Stimulated activated CD8-positive, alpha-beta memory T cell treated with anti-CD3 and anti-CD28 coated beads, Interleukin-7, amount 100 ng/mL, for 24 hours (primary cell): ENCODE measurements around the gene GRK6.

Experiments used
- DNase-seq: peaks from one replicate; pipeline ENCODE4 v3.0.0-alpha.2; 2020; ENCODE audit warnings: low read depth

Gene GRK6

DNA sequence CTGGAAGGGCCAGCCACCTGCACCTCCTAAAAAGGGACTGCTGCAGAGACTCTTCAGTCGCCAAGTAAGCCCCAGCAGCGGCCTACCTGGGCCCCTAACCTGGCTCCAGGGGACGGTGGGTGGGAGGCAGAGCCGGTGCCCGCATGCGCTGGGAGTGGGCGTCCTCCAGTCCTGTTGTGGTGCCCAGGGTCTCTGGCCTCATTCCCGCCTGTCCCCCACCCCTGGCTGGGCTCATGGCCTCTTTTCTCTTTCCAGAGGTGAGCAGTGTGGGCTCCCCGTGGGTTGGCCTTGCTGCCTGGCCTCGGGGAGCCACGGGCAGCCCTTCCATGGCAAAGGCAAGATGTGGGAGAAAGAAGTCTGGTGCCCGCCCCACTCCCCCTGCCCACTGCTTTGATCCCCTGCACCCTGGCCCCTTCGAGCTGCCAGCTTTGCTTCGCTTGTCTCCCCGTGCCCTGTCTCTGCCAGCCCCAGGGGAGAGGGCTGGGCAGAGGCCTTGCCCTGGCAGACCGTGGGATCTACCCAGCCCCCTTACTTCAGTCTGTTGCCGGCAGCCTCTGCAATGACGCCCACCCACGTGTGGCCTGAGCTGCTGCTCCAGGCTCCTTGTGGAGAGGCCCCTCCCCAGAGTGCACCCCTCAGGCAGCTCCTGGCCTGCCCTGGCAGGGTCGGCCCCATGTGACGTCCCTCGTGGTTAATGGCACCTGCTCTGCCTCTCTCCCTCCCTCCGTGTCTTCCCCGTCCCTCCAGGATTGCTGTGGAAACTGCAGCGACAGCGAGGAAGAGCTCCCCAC is 14.7 kb downstream of the GRK6 start:
- DNase-seq: no peak

DNA sequence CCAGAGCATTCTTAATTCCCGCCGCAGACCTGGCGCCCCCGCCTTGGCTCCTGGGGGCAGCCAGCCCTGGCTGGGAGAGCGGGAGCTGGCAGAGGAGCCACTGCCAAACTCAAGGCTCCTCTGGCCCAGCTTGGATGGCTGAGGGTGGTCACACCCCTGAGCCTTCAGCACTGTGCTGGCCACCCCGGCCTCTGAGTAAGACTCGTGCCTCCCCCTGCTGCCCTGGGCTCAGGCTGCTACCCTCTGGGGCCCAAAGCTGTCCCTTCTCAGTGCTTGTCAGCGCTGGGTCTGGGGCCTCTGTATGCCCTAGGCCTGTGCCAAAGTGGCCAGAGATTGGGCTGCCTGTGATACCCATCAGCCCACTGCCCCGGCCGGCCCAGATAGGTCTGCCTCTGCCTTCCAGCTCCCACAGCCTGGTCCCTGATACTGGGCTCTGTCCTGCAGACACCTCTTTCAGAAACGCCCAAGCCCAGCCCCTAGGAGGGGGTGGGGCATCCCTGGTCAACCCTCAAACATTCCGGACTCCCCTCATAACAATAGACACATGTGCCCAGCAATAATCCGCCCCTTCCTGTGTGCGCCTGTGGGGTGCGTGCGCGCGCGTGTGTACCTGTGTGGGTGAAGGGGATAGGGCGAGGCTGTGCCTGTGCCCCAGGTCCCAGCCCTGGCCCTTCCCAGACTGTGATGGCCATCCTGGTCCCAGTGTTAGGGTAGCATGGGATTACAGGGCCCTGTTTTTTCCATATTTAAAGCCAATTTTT is 15.8 kb downstream of the GRK6 start:
- no peak for DNase-seq

DNA sequence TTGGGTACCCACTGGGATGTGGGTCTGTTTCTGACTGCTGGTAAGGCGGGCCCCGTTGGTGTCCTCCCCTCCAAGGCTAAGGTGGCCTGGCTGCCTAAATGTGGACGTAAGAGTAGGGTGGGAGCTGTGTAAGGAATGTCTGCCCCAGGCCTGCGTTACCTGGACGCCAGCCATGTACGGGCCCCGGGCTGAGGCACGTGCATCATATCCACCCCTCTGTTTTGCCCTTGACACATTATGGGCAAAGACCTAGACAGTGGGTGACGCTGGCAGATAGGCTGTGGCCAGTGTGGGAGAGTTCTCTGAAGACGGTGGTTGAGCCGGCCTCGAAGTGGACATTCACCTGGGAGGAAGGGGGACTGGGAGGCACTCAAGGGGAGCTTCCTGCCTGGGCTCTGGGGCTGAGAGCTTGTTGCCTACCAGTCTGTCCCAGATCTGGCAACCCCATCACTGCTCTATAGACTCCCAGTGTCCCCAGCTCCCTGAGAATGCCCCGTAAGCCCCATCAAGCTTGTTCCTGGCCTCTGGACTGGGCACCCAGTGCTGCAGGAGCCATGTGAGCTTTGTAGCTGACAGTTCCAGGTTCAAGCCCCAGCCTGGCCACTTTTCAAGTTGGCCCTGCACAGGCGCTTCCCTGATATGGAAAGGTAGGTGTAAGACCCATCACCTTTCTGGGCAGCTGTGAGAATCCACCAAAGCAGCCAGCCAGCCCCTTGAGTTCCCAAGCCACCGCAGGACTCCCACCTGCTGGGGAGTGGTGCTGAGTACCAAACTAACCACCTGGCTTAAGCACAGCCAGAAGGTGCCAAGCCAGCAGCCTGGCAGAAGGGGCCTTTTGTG is 16.9 kb downstream of the GRK6 start:
- DNase-seq: no peak

DNA sequence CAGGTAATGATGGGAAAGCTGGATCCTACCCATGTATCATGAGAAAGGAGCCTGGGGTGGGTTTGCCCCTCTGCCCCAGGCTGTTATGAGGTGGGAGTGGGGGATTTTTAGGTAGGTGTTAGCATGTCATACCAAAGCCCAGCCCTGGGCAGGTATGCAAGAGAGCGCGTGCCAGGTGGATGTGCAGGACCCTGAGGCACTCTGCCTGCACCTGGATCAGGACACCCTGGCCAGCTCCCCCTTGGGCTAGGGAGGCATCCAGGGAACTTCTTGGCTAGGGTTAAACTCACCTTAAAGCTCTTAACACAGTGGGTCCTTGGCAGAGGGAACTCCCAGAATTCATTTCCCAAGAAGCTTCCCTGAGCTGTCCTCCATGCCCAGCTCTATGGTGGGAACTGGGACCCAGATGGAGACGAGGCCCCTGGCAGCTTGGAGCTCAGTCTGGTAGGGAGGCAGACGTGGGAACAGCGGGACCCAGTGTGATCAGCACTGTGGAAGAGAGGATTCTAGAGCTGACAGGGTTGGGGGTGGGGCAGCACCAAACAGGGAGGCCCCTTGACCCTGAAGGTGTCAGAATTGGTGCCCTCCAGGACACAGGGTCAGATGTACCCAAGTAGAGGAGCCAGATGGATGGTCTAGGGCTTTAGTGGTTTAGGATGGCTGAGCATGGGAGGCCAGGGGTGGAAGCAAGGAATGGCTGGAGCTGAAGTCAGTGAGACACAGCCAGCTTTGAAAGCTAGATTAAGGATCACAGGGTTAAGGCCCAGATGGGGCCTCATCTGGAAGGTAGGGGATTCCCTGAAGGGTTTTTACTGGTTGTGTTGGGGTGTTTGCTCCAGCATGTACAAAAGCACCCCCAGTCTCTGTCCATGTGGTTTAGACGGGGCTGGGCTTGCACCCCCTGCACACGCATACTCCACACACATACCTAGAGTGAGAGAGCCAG is 17.9 kb downstream of the GRK6 start:
- DNase-seq: no peak

DNA sequence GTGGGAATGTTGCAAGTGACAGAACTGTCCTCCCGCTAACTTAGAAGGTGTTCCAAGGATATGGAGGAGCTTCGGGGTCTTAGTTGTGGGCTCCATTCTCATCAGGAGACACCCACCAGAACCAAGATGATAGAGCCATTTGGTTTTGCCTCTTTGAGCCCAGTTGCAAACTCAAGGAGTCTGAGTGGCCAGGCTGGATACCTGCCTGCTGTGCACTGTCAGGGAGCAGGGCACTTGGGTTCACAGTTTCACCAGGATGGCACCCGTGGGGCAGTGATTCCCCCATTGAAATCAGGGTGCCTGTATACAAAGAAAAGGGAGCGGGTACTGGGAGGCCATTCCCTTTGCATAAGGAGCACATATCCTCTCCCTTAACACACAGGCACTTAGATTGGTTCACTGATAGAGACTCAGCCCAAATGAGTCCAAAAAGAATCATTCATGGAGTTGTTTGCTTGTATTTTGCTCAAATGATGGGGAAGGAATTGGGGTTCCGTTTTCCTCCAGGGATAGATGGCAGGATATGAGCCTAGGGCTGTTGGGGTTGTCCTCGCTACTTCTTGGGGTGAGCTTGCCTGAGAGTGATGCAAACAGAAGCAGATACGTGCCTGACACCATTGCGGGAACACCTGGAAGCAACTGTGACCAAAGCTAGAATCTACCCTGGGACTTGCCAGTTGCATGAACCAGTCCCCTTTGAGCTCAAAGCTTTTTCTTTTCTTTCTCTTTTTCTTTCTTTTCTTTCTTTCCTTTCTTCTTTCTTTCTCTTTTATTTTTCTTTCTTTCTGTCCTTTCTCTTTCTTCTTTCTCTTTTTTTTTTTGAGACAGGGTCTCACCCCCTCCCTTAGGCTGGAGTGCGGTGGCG is 18.8 kb downstream of the GRK6 start:
- no peak for DNase-seq

DNA sequence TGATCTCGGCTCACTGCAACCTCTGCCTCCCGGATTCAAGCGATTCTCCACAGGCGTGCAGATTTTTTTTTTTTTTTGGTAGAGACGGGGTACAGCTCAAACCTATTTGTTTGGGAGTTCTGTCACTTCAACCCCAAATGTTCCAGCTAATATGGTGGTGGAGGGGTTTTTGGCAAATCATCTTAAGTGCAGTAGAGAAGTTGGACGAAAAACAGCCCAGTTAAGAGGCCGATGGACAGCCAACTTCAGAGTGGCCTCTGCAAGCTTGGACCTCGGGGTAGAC is 19.4 kb downstream of the GRK6 start:
- no peak for DNase-seq

DNA sequence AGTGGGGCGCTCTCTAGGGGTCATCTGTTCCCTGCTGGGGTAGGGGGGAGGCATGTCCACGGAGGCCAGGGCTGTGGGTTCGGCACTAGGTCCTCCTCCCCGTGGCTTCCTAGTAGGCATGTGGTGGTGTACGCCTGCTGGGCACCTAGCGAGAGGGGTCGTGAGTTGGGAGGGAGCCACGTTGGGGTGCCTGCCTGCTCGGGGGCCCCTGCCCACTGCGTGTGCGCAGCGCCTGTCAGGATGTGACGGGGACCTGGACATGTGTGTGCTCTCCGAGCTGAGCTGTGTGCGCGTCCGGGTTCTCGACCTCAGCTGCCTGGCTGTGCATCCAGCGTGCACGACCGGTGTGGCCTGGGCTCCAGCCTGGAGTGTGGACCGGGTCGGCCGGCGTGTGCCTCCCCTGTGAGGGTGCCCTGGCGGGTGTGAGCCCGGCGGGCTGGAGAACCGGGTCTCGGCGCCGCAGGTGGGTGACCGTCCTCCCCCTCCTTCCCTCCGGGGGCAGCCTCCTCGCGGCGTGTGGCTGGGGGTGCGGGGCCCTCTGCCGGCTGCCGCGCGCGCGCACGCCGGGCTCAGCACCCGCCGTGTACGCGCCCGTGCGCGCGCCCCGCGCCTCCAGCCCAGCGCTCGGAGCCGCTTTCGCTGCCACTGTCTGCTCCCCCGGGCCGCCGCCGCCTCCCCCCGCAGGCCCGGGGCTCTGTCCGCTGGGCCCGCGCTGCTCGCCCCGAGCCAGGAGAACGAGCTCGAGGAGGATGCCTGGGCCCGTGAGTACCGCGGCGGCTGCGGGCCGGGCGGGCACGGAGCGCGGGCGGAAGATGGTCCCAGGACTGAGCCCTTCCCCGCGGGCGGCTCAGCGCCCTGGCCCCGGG is 20.0 kb downstream of the GRK6 start, which contains the start of gene PRR7:
Gene PRR7 (plus strand): TSS at position 615 of the 866 bp plus-strand sequence. CDS start 8,254 bp downstream, outside the sequence.
- peak; percentile 48 for DNase-seq

DNA sequence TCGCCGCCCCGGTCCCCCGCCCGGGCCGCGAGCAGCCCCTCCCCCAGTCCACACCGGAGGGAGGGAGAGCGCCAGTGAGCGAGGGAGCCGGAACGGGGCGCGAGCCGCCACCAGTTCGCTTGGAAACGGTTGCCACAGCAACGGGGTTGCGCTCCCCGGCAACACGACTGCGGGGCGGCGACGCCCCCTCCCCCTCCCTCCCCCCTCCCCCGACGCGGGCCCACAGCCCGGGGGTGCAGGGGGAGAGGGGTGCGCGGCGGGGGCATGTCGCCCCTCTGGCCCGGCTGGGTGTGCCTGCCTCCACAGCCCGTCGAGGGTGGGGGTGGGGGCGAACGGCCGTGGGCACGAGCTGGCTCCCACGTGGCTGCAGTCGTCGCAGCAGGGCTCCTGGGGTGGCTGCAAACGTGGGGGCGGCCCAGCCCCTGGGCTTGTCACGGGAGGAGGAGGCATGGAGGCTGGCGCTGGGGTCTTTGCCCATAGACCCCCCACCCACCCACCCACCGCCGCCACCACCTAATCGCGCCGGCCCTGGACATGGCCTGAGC is 20.7 kb downstream of the GRK6 start:
- DNase-seq: peak; percentile 44

DNA sequence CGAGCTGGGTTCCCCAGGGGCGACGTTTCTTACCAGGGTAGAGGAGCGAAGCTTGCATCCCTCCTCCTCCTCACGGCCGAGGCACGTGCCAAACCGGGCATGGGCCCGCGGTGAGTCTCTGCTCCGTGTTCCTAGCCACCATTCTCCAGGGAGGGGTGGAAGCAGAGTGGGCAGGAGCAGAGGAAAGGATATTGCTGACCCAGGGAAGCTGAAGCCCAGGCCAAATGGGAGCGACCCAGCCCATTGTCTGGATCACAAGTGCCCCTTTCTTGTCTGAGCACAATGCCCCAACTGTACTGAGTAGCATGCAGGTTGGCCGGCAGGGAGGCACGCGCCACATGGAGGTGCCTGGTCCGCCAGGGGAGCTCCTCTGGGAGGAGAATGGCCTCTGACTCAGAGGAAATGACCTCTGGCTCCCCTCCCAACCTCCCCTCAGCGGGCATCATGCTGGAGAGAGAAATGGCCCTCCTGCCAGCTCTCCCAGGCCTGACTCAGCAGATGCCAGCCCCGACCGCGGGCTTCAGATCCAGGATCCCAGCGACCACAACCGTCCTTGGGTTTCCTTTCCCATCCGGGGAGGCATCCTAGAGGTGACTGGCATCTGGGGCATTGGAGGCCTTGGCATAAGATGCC is 21.3 kb downstream of the GRK6 start:
- no peak for DNase-seq

DNA sequence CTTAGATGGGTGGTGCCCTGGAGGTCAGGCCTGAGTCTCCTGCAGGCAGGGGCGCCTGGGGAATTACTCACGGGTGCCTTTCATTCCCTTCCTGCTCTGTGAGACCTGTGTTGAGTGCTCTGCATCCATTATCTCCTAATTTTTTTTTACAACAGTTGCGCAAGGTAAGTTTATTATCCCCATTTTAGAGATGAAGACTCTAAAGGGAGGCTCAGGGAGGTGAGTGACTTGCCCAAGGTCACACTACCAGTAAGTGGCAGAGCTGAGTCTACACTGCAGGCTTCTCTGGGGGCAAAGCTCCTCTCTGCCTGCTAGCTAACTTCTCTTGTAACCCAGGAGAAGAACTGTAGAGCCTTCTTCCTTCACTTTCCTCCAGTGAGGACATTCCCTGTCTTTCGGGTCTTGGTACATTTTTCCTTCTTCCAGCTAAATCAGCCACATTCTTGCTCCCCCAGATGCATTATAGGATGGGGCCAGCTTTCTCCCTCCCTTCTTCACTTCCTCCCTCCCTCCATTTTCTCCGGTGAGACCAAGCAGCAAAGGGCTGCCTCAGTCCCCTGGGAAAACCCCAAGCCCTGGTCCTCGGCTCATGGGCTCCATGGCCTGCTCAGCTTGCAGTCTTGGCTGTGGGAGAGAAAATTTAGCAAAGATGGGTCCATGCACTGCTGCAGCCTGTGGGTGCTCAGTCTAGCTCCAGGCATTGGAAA is 21.9 kb downstream of the GRK6 start:
- DNase-seq: no peak

DNA sequence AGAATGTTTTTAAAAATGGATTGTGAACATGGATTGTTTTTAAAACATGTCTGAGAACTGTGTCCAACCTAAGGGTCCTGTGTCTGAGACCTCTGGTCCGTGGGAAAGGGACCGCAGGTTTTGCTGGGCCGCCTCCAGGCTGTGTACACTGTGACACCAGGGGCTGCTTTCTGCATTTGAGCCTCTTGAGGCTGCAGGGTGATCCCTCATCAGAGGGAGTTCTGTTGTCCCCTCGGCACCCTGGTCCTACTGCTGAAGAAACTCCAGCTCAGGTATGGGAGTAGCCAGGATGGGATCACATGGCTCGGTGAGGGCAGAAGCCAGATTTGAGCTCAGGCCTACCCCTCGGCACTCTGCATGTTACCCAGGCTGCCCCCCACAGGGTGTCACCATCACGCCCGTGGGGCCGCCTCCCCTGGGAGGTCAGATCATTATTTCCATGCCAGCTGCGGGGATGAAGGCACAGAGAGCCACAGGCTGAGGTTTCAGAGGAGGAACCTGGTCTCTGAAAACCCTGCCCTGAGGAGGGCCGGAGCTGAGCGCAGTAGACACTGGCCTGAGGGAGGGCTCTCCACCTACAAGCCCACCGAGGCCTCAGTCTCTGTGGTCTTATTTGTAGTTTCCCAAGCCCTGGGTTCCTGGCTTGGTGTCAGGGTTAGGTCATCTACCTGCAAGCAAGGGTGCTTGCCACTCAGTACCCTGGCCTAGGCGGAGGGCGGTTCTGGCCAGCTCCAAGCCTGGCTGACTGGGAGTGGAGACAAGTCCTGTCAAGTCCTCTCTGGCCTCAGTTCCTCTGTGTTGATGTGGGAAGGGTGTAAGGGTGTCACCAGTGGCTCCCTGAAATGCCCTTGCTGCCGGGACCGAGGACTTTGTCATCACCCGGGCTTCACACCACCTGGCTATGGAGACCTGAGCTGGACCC is 22.9 kb downstream of the GRK6 start:
- DNase-seq: no peak

DNA sequence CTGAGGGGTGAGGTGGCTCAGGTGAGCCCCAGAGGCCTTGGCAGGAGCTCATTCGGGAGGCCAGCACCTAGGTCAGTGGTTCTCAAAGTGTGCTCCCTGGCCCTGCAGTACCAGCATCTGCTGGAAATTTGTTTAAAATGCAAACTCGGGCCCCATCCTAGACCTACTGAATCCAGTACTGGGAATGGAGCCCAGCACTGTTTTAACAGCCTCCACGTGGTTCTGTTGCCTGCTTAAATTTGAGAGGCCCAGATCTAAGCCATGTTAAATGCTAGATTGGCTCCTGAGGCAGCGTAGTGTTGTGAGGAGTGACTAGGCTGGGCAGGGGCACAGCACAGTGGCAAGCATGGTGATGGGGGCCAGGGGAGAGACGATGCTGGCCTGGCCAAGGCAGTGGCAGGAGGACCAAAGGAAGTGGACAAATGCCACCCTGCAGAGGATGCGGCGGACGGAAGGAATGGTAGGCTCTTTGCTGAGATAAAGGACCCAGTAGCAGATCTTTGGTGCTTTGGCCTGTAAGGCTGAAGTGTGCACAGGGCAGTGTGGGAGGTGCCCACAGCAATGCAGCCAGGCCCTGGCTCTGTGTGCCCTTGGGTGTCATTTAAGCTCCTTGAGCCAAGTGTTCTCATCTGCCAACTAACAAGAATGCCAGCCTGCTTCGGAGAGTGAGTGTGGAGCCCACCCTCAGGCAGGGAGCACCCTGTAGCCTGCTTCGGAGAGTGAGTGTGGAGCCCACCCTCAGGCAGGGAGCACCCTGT is 24.4 kb downstream of the GRK6 start:
- no peak for DNase-seq

DNA sequence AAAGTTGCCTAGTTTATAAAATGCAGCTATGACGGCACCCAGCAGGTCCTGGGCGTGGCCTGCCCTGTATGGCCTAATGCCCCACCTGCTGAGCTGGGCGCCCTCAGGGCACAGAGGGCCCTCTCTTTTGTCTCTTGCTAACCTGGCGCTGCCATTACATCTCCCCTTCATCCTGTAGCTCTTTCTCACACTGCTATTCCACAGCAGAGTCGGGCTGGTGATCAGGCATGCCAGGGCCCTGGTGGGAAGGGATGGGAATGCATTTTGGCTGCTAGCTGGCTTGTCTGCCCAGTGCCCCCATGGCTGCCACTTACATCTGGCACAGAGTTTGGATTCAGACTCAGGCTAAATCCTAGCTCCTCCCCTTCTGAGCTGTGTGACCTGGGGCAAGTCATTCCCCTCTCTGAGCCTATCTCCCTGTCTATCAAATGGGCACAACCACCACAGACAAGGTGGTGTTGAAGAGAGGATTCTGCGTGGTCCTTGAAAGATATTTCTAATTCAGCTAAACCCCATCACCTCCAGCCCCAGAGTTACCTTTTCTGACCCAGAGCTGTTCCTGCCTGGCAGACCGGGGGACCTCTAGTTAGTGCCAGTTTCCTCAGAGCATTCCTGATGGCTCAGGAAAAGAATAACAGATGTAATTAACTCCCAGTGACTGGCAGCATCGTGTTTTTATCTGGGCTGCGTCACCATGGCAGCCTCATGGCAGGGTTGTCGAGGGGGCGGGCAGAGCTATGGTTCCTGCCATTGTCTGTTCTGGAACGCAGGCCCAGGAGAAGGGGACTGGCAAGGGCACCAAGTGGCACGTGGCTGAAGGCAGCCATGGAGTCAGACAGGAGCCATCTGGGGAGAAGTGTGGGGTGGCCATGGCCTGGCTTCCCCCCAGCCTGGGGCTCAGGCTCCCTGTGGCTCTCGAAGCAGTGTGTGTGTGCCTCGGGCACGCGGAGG is 26.5 kb downstream of the GRK6 start:
- no peak for DNase-seq

DNA sequence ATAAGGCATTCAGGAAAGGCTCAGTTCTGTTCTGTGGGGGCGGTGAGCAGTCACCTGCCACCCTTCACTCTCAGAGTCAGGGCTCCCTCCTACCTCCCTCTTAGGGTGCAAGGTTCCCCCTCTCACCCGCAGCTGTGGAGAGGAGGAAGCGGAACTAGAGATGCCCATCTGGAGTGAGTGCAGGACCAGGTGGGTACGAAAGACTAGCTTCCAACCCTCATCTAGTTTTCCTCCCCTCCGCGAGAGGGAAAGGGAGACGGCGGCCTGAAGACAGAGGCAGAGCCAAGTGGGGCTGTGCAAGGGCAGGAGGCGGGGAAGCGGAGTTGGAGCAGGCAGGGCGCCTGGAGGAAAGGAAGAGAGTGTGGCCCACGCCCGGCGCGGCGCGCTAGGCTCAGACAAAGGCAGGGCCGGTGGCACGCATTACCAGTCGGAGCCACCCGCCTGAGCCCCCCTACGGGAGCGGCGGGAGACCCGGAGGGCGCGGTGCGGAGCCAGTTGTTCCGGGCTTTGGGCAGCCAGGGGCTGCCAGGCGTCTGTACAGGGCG is 27.4 kb downstream of the GRK6 start:
- DNase-seq: no peak
